Testis (tissue), 2 donors: ENCODE data around the gene DNASE1L3.

ENCODE experiments used
- POLR2A ChIP-seq: fragments of 450-650 bp; IDR thresholded peaks from one replicate; pipeline ENCODE4 v1.6.1; 2017; ENCODE audit warnings: antibody characterized with exemption, mild to moderate bottlenecking, moderate library complexity
- TF ChIP-seq, protein P1 (sequence below), 3 experiments: fragments of 450-650 bp in 2 of 3; fragments of 200-600 bp in 1 of 3; sonication (generic) in 1 of 3; IDR thresholded peaks; one replicate each; pipeline ENCODE4 v1.5.1; 2016 to 2019; ENCODE audit warnings: antibody characterized with exemption in 3 of 3, mild to moderate bottlenecking in 2 of 3, moderate library complexity in 1 of 3

DNA sequence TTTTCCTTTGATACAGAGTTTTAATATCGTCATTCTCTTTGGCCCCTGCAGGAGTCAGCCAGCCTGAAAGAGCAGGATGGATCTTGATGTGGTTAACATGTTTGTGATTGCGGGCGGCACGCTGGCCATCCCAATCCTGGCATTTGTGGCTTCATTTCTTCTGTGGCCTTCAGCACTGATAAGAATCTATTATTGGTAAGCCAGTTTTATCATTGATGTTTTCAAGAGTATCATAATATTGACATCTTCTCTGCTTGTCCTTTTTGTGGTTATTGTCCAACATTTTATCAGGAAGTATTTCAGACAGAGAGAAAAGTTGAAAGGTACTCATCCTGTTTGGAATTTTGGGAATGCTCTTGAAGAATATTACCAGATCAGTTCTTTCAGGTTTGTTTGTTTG, 45.7 kb upstream of the DNASE1L3 start:
- TF ChIP-seq, protein P1, sequence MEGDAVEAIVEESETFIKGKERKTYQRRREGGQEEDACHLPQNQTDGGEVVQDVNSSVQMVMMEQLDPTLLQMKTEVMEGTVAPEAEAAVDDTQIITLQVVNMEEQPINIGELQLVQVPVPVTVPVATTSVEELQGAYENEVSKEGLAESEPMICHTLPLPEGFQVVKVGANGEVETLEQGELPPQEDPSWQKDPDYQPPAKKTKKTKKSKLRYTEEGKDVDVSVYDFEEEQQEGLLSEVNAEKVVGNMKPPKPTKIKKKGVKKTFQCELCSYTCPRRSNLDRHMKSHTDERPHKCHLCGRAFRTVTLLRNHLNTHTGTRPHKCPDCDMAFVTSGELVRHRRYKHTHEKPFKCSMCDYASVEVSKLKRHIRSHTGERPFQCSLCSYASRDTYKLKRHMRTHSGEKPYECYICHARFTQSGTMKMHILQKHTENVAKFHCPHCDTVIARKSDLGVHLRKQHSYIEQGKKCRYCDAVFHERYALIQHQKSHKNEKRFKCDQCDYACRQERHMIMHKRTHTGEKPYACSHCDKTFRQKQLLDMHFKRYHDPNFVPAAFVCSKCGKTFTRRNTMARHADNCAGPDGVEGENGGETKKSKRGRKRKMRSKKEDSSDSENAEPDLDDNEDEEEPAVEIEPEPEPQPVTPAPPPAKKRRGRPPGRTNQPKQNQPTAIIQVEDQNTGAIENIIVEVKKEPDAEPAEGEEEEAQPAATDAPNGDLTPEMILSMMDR (IDR thresholded peaks at IDR 0.05) = no peak
- TF ChIP-seq POLR2A = no peak
